CD4-positive, alpha-beta T cell treated with Interleukin-15 for 1 hour (primary cell): ENCODE measurements around the gene ANKRD13A.

ENCODE experiments used
- DNase-seq: peaks from one replicate; pipeline ENCODE4 v3.0.0-alpha.2; 2020

ANKRD13A gene

DNA sequence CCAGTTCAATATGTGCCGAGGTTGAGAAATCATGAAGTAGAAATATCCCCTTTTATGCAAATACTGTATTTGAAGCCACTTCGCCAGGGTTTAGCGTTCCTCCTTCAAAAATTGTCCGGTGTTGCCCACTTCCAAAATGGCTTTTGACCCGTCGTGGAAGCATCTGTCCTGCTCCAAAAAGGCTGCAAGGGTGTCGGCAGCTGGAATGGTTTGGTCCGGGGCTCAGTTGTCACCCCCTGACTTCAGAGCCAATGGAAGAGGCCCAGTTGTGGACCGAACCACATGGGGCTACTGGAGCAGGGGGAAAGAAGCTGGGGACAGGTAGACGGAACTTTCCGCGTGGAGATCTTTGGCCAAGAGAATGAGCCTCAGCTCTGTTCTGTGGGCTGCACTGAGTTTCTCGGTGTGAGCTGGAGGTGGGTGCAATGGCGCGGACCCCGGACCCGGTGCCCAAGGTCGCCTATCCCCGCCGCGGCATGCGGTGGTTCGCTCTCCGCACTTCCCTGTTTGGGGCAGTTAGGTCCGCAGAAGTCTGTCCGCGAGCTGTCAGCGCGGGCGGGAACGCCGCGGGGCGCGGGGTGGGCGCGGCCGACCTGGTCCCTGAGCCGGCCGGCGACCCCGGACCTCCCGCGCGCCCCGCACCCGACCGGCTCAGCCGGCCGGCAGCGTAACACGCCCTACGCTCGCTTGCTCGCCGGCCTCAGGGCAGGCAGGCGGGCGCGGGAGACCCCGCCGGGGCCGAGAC, at the start of gene ANKRD13A:
Gene ANKRD13A (plus strand): TSS at position 527 of the 745 bp plus-strand sequence. CDS start 259 bp downstream, outside the sequence.
- peak; percentile 94 for DNase-seq

DNA sequence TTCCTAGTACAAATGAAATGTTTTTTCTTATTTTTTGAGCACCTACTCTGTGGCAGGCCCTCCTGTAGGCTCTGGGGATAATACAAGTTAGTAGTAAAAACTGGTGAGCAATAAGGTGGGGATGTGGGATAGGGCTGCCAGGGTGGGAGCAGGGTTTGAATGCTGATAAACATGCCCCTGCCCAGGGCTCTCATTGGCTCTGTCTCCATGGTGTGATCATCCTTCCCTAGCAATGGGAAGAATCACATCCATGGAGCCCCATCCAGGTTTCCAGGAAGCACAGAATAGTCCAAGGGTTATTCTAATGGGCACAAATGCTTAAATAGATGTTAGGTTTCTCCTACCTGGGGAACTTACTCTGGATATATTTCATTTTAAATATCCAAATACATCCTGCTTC, 48.6 kb upstream of the ANKRD13A start:
- no peak for DNase-seq

DNA sequence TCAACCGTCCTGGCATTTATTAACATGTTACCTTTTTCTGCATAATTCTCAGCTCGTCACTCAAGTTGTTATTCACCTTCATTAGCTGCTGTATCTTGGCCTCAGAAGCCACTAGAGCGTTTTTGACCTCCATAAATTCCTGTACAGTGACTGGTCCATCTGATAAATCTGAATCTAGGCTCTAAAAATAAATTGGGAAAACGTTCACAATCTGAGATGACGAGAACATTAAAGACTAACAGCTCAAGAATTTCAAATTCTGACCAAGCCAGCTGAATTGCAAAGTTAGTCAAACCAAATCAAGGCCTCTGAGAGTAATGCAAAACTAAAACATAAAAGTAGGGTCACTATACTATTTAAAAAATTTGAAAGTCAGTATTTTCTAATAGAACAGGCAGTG, 48.1 kb upstream of the ANKRD13A start:
- DNase-seq, result no peak

DNA sequence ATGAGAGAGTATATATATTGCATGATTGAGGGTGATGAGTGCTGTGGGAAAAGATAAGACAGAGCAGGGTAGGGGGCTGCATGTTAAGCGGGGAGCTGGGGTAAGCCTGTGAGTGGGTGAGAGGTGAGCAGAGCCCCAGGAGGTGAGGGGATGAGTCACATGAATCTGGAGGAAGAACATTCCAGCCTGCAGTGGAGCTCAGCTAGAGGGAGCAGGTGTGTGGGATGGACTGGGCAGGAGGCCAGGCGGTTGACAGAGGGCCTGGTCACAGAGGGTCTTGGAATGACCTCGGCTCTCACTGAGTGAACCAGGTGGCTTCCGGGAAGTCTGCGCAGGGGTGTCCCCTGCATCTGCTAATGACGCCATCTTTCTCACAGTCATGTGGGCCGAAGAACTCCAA, 47.5 kb upstream of the ANKRD13A start:
- no peak for DNase-seq

DNA sequence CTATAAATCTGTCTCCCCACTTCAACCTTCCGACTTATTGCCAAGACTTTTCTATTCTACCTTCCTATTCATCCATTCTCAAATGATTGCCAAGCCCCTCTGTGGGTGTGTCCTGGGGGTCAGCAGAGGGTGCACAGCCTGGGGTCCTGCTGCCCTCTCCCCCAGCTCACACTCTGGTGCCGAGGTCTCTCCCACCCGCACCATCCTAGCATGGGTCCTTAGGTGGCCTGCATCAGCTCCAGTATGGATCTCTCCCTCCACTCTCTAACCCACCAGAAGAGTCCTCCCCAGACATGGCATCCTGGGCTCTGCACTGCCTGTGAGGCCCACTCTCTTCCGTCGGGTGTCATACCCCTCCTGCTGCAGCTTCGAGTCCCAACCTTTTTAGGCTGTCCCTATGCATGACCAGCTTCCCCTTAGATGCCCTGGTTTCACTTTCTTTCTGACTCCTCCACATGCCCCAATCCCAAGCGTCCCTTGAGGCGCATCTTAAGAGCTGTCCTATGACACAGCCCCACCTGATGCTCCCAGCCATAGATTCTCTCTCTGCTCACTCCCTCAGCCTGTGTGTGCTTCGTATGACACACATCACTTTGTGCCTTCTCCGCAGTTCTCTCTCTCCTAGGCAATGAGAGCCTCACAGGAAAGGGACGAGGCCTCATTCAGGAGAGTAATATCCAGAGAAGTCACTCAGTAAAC, 46.9 kb upstream of the ANKRD13A start:
- no peak for DNase-seq

DNA sequence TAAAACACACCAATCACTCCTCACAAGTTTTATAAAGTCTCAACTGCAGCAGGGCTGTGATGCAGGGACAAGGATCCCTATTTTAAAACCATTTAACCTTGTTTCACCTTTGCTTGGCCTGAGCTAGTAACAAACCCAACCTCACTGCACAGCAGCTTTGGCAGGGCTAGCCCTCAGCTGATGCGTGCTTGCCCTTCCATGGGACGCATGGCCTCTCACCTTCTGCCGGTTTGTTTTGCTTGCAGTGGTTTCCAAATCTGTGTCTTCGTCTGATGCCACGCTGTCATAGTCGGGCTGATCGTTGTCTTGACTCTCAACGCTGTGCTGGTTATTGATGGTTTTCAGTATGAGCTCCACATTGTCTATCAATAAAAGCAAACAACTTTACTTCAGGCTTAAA, 46.4 kb upstream of the ANKRD13A start:
- DNase-seq, result no peak

DNA sequence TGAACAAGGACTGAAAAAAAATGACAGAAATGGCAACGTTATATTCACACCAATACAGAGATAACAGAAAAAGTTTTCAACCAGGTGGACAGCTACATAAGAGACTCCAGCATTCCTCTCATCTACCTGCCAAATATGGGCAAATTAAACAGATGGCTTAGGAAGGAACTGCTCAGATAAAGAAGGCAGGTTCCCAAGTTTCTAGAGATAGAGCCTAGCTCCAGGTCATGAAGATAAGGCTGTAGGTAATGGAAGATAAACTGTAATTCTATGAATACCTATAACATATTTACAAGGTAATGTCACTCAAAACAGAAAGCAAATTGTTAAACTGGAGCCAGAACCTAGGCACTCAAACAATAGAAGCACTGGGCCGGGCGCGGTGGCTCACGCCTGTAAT, 45.6 kb upstream of the ANKRD13A start:
- DNase-seq, result no peak

DNA sequence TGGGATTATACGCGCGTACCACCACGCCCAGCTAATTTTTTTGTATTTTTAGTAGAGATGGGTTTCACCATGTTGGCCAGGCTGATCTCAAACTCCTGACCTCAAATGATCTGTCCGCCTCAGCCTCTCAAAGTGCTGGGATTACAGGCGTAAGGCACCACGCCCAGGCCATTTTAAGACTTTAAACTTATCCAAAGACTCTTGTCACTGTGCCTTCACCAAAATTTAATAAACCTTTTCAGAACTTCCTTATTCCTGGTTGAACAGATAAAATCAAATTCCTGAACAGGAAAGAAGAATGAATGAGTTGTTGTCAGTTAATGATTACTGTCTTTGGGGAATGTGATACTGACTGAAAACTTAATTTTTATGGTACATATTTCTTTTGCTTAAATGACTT, 40.9 kb upstream of the ANKRD13A start:
- no peak for DNase-seq

DNA sequence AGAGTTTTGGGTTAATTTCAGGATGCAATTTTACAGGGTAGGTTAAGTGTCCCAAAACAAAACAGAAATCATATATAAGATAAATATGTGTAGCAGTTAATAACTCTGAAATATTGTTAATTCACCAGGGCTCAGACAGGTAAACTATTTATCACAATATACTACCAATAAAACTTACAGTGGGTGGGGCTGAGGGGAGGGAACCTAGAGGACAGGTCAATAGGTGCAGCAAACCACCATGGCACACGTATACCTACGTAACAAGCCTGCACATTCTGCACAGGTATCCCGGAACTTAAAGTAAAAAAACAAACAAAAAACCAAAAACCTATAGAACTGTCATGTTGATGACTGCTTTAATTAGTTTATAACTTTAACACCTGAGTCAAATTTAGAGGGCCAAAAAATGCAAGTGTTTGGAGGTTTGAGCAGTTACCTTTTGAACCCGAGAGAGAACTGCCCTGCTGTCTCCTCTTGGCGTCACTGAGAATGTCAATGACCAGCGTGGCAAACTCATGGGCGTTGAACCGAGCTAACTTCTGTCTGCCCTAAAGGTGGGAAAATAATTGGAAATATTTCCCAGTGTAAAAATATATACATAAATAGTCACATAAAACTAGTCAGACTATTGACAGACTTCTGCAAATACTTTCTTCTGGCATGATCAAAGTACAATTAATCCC, 39.7 kb upstream of the ANKRD13A start:
- no peak for DNase-seq

DNA sequence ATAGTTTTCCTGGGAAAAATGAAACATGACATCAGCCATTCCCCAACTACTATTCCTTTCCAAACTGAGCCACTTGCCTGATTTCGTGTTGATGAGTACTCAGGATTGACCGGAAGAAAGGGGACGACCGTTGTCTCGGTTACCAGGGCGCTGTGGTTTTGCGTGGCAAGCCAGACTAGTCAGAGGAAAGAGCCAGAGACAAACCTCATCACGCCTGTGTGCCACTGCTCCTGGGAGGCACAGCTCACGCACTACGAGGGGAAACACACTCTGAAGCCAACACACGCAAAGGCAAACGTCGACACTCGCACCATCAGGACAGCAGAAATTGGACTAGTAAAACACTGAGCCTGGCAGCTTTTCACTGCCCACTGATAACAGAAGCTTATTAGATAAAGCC, 38.0 kb upstream of the ANKRD13A start:
- no peak for DNase-seq

DNA sequence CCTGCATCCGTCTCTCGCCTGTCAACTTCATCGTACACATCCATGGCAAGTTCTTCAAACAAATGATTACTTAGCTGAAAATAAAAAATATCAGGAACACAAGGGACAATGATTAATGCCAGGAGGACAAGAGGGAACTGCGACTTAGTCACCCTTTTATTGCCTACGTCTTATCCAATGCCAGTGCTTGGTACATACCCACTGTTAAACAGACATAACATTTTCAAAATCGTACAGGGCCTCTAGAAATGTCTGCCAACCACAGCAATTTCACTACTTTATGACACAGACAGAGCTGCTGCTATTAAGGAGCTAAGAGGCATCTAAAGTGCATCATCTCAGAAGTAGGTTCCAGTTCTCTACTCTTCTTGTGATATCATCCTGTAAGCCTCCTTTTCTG, 37.6 kb upstream of the ANKRD13A start:
- no peak for DNase-seq

DNA sequence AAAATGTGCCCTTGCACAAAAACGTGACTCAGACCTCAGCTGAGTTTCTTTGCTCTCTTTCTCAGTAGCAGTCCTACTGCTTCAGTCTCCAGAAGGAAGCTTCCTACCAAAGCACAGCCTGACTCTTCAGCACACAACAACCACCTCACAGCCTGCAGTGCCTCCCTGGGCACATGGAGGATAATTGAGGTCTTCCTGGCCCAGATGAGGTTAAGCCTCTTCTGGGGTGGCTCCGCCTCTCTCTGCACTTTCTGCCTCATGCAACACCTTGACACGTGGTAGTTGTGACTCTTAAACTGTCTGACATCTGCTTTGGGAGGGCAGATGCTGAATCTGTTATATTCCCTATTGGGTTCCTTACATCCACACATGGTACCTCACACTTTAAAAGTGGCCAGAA, 36.8 kb upstream of the ANKRD13A start:
- DNase-seq, result no peak

DNA sequence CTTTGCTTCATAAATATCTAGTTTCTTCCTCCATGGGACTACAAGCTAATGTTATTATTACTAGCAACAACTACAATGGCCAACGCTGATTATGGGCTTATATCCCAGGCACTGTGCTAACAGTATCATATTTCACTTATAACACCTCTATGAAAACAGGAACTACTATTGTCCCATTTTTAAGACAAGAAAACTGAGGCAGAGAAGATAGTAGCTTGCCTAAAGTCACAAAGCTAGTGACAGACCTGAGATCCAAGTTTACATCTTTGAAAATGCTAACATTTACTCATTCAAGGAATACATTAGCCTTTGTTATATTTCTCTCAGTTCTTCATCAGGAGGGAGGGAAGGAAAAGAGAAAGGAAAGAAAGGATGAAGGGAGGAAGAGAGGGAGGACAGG, 35.9 kb upstream of the ANKRD13A start:
- no peak for DNase-seq

DNA sequence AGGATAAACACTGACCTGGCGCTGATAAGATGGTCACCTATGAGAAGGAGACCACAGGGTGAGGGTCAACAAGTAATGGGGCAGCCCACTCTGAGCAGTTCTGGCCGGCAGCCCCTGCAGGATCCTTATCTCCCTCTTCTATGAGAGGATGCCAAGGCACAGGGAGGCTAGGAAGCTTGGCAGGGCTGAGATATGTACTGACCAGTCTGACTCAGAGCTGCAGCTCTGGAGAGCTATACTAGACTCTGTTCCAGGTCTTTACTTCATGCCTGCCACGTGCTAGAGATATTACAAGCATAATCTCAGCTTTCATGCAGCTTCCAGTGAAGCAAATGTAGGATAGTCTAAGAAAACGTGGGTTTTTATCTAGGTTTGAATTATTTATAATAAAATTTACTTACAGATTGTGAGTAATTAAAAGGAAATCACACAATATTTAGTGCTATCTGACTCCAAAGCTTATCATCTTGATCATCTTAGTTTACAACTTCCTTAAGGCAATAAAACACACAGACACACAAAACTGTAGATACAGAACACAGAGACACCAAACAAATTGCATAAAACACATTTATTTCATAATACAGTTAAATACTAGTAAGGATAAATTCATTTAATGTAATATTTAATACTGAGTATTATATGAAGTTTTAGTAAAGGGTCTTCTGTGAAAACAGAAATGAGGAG, 35.3 kb upstream of the ANKRD13A start:
- DNase-seq, result no peak

DNA sequence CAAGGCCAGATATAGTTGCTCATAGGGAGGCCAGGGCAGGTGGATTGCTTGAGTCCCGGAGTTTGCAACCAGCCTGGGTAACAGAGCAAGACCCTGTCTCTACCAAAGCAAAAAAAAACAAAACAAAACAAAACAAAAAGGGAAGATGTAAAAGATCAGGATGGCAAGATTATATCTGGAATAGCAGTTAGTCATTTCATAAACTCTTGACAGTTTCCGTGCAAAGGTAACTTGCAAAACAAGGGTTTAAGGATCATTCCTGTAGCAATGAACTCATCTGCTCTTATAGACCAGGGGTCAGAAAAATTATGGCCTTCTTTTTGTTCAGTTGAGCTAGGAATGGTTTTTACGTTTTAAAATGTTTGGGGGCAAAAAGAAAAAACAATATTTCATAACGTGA, 32.7 kb upstream of the ANKRD13A start:
- no peak for DNase-seq

DNA sequence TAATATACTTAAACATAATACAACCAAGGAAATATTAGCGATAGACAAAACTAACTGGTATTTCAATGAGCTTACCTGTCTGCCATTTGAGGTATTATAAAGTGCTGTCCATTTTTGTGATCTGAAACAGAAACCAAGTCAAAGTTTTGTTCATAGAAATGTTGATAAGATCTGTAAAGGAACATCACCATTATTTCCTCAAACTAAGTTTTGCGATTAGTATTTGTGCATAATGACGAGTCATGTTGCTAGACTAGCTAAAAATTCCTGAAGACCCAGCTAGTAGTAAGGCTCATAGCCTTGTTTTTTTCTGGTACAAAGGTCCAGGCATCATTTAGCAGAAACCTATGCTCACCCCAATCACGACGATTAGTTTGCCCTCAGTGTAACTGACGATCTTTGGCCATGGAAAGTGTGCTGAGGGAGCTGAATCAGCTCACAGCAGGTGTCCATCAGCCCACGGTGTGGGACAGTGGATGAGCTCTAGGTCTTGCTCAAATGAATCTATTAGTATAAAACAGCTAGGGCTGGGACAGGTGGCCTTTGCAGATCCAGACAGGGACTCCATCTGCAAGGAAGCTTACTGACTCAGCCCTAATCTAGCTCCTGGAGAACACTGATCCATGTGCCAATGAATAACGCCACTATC, 31.7 kb upstream of the ANKRD13A start:
- DNase-seq, result no peak

DNA sequence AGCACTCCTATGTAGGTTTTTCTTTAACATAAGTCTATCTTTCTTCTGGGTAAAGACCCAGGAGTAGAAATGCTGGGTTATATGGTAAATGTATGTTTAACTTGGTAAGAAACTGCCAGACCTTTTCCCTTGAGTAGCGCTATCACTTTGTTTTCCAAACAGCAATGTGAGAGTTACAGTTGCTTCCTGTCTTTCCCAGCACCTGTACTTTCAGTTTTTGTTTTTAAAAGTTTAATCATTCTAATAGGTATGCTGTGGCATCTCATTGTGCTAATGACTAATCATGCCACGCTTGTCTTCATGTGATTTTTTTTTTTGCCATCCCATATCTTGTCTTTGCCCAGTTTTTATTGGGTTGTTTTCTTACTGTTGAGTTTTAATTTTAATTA, 31.2 kb upstream of the ANKRD13A start:
- DNase-seq, result no peak

DNA sequence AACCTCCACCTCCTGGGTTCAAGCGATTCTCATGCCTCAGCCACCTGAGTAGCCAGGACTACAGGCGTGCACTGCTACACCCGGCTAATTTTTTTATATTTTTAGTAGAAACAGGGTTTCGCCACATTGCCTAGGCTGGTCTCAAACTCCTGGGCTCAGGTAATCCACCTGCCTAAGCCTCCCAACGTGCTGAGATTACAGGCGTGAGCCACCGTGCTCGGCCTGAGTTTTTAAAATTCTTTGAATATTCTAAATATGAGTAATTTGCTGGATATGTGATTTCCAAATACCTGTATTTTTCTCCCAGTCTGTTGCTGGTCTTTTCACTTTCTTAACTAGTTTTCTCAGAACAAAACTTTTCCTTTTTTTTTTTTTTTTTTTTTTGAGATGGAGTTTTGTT, 30.4 kb upstream of the ANKRD13A start:
- DNase-seq, result no peak

DNA sequence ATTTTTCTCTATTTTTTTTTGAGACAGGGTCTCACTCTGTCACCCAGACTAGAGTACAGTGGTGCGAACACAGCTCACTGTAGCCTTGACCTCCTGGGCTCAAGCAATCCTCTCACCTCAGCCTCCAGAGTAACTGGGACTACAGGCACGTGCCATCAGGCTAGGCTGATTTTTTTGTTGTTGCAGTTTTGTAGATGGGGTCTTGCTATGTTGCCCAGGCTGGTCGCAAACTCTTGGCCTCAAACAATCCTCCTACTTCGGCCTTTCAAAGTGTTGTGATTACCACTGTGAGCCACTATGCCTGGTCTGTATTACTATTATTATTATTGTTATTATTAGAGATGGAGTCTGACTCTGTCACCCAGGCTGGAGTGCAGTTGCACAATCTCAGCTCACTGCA, 26.4 kb upstream of the ANKRD13A start:
- no peak for DNase-seq

DNA sequence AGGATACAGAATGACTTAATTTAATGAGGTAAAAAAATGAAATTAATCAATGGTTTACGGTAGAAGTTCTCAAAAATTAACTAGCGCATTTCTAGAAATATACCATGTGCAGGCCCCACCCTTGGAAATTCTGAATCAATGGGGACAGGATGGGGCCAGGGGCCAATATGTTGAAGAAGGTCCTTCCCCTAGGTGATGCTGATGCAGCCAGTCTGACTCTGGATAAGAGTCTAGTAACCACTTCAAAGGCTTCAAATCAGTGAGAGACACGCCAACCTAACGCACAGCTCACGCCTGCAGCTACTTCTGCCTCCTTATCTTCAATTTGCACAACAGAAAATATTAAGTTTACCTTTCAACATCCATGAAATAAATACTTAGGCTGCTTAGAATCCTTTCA, 17.9 kb upstream of the ANKRD13A start:
- DNase-seq, result peak; percentile 27

DNA sequence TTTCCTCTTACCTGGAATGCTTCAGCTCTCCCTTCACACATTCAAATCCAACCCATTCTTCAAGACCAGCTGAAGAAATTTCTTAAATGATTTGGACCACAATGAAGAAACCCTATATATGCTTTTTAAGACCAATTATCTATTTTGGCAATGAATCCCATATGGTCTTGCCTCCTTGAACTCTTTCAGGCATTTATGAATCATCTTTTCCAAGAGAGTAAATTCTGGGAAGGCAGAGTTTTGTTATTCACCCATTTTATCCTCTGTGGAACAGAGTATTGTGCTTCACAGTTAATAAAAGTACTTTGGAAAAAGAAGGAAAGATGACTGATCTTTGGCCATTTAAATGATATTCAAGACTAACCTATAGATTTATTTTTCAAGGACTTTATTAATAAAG, 17.0 kb upstream of the ANKRD13A start:
- no peak for DNase-seq

DNA sequence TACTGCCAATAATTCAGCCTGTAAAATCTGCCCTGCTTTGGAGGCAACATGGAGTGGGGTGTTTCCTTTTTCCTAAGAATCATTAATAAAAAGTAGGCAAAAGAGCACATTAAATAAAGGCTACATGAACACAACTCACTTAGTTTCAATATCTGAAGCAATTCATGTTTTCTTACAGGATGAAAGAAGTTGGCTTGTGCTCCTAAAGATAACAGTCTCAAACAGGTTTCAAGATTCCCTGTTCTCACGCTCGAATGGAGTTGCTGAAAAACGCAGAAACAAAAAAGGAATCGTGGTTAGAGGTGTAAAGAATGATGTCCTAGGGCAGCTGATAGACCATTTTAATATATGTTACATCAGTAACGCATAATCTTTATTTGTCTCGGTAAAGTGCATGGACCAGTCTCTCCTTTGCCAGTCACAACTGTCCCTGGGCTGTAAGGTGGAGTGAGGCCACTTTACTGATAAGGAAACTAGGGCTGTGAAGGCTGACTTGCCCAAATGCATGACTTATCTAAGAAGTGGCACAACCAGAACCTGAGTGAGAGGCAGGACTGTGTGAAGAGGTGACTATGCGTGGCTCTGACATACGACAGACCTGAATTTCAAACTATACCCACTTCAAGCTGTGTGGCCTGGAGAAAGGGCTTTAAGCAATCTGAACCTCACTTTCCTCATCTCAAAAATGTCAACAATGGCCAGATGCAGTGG, 15.6 kb upstream of the ANKRD13A start:
- no peak for DNase-seq
